ENCODE measurements around the gene NOC2L.
A peak's percentile ranks its signal among the peaks of the same experiment; 100 is the strongest.
"Not testable (repeated sequence)": the region's sequence is repeated elsewhere in the genome, so short reads cannot be mapped to it uniquely, and the experiment has no call there.

NOC2L gene

GRCh38 chr1:946811-947210 lies 12.2 kb downstream of the NOC2L start:
- intact Hi-C loops (cut with DNase I); DNase-seq: not testable (repeated sequence)

DNA sequence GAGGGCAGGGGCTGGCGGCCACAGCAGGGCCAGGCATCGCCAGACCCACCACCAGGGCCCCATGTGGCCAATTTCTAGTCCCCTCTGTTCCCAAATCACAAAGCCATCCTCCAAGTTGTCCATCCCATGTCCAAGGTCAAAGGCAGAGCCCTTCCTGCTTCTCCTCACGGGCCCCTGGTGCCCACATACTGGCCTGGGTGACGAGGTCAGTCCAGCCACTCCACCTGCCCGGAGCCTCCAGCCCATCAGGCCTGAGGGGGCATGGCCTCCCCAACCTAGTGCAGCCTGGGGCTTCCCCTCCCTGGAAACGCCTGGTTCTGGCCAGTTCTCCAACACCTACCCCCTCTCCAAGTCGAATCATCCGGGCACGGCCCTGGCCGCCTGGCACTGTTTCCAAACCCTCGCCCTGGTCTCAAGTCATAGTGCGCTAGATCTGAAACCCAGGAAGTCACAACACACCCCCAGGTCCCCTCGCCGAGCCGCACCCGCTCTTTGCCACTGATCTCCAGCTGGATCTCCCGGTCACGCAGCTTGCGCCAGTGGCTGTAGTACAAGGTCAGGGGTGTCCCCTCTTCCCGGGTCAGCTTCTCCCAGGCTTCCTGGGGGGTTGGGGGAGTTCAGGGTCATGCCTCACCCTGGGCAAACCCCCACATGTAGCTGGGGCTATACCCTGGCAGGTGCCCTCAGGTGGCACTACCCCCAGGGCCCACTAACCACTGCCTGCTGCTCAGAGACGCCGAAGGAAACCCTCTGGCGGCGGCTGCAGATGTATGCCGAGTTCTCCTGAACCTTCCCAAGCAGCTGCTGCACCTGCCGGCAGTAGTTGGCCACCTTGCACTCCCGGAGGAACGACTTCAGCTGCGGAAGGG lies 13.1 kb downstream of the NOC2L start:
- DNase-seq: no peak
- intact Hi-C loops (cut with DNase I): no loop called here

DNA sequence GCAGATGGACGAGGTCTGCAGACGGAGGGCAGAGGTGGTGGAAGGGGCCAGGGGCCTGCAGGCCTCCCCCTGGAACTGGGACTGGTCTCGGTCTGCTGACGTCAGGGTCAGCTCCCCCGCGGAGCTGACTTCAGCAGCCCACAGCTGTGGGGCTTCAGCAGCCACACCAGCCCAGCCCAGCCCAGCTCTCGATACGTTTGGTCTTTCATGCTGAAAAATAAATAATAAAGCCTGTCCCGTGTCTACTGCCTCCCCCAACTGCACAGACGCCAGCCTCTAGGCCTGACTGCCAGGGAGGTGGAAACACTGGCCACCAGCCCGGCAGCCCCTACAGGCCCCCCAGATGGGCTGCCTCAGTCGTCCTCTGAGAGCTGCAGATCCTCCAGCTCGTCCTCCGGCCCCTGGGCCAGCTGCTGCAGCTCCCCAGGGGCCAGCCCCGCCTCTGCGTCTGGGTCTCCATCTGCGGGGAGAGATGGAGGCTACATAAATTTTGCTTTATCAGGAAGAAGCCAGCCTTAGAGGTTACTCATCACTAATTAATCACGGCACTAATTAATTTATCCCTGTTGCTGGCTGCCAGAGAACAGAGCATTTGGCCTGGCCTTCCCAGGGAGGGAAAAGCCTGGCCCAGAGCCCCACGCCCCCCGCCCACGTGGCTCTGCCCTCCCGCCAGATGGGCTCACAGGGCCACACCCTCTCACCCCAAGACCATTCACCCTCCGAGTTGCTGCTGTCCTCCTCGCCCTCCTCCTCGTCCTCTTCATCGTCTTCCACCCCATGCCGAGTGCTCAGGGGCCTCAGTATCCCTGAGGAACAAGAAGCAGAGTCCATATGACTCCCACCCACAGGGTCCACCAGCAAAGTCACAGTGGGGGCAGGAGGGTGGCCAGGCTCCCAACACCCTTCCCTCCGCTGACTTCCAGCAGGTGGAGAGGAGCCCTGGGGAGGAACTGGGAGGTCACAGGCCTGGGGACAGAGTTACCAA lies 14.4 kb downstream of the NOC2L start:
- DNase-seq: no peak
- intact Hi-C loops (cut with DNase I): no loop called here

DNA sequence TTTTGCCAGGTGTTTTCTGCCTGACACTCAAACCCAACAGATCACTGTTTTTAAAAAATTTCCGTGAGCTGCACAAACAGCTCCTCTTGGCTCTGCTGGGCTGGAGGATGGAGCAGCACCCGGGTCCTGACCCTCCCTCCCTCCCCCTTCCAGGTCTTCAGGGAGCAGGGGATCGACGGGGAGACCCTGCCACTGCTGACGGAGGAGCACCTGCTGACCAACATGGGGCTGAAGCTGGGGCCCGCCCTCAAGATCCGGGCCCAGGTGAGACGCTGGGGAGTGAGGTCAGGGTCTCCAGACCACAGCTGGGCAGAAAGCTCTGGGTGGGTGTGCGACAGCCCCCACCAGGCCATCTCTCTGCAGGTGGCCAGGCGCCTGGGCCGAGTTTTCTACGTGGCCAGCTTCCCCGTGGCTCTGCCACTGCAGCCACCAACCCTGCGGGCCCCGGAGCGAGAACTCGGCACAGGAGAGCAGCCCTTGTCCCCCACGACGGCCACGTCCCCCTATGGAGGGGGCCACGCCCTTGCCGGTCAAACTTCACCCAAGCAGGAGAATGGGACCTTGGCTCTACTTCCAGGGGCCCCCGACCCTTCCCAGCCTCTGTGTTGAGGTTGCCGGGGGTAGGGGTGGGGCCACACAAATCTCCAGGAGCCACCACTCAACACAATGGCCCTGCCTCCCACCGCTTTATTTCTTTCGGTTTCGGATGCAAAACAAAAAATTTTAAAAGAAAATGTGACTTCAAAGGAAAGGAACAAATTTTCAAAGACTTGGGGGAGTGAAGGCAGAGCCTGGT lies 15.3 kb downstream of the NOC2L start:
- intact Hi-C loops (cut with DNase I): no loop called here

DNA sequence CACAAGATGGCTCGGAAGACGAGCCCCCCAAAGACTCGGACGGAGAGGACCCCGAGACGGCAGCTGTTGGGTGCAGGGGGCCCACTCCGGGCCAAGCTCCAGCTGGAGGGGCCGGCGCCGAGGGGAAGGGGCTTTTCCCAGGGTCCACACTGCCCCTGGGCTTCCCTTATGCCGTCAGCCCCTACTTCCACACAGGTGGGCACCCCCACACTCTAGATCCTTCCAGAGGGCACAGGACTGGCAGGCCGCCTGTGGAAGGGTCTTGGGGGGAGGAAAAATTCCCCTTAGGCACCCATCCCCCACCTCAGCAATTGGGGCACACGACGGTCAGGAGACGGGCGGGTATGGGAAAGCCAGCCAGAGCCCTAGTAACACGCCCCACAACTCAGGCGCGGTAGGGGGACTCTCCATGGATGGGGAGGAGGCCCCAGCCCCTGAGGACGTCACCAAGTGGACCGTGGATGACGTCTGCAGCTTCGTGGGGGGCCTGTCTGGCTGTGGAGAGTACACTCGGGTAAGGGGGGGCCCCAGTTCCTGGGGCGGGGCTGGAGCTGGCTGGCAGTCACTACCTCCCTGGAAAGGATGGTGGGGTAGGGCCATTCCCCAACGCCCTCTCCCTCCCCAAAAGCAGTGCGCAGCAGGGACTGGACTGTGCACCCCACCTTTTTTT lies 16.1 kb downstream of the NOC2L start:
- intact Hi-C loops (cut with DNase I): no loop called here
- DNase-seq: no peak

More for the DNA sequence above, 15.3 kb downstream of the NOC2L start:
- no peak for DNase-seq

GRCh38 chr1:942411-942821 lies 16.6 kb downstream of the NOC2L start:
- intact Hi-C loops (cut with DNase I): no loop called here
- DNase-seq: no peak

DNA sequence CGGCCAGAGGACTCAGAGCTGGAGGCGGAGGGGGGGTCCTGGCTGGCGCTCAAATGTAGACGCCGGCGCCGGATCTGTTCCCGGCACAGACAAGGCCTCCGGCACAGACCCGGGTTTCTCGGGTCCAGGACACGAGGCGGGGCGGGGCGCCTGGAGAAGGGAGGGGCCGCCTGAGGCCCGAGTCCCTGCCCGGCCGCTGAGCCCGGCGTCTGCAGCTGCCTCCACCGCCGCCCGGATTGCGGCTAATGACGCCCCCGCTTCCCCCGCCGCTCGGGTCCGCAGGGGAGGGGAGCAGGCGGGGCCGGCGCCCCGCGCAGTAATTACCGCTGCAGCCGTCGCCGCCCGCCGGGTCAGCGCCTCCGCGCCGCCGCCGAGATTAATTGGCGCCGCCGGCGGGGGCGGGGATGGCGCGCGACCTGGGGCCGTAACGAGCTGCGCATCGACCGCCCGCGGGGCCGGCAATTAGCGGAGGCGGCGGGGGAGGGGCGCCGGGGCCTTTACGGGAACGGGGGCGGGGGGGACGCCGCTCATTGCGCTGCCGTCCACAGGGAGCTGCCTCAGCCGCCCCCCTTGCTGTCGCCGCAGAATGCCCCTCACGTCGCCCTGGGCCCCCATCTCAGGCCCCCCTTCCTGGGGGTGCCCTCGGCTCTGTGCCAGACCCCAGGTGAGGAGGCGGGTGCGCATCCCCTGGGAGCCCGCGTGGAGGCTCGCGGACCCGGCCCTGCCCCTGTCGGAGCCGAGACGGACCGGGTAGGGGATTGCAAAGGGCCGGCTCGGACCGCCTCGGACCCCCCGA lies 17.3 kb downstream of the NOC2L start:
- intact Hi-C loops (cut with DNase I): no loop called here
- DNase-seq: peak in 1 of 10 donors; percentile 39

DNA sequence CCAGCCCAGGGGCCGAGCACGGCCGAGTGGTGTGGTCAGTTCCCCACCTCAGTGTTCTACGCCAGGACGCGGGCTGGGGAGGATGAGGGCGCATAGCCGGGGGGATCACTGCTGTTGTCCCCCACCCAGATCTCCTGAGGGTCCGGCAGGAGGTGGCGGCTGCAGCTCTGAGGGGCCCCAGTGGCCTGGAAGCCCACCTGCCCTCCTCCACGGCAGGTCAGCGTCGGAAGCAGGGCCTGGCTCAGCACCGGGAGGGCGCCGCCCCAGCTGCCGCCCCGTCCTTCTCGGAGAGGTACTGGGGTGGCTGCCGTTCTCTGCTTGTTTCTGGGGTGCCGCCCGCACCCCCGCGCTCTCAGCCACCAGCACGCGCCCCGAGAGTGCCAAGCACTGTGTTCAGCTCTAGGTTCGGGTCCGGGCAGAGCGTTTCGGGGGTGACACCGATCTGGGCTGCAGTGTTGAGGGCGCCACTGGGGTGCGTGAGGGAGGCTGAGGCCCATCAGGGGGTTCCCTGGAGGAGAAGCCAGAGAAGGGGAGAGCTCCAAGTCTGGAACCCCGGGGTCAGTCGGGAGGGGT lies 18.0 kb downstream of the NOC2L start:
- DNase-seq: no peak
- intact Hi-C loops (cut with DNase I): no loop called here

GRCh38 chr1:940107-941014 lies 18.7 kb downstream of the NOC2L start:
- intact Hi-C loops (cut with DNase I): no loop called here
- peak in 1 of 10 donors; percentile 58 for DNase-seq

DNA sequence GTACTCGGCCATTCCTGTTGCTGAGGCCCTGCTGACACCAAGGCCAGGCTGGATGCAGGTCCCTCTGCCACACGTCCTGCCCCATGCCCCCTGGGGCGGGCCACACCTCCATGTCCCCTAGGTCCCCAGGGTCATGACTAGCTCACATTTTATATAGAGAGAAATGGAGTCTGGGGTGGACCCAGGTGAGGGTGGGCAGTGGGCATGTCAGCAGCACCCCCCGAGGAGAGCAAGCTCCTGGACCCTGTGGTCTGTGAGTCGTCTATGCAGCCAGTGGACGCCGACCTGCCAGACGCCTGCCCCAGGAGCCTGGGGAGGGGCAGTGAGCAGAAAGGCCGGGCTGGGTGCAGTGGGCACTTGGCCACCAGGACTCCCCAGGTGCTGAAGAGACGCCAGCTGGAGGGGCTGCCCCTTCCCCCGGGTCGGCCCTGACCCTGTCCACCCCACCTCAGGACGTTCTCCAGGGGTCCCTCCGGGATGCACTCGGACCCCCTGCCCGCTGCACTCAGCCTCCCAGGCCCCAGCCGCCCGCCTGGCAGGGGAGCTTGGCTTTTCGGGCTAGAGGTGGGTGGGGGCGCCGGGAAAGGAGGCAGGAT lies 19.4 kb downstream of the NOC2L start:
- intact Hi-C loops (cut with DNase I): no loop called here
- DNase-seq: no peak

DNA sequence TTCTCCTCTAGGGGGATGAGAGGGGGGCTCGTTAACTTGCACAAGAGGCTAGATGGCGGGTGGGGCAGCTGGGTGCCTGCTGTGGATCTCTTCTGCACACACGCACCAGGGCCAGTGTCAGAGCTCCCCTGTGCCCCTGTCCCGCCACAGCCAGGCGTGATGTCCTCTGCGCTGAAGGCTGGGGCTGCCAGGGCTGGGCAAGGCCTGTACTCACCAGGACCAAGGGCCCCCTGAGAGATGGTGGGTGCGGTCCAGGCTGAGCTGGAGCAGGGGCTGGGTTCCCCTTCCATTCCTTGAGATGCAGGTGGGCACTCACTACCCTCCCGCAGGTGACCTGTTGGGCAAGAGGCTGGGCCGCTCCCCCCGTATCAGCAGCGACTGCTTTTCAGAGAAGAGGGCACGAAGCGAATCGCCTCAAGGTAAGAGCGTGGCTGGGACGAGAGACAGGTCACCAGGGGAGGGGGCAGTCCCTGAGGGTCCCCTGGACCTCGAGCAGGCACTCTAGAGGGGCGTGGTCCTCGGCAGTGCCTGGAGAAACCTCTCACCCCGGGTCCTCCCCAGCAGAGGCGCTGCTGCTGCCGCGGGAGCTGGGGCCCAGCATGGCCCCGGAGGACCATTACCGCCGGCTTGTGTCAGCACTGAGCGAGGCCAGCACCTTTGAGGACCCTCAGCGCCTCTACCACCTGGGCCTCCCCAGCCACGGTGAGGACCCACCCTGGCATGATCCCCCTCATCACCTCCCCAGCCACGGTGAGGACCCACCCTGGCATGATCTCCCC lies 20.2 kb downstream of the NOC2L start:
- no peak for DNase-seq
- intact Hi-C loops (cut with DNase I): no loop called here

DNA sequence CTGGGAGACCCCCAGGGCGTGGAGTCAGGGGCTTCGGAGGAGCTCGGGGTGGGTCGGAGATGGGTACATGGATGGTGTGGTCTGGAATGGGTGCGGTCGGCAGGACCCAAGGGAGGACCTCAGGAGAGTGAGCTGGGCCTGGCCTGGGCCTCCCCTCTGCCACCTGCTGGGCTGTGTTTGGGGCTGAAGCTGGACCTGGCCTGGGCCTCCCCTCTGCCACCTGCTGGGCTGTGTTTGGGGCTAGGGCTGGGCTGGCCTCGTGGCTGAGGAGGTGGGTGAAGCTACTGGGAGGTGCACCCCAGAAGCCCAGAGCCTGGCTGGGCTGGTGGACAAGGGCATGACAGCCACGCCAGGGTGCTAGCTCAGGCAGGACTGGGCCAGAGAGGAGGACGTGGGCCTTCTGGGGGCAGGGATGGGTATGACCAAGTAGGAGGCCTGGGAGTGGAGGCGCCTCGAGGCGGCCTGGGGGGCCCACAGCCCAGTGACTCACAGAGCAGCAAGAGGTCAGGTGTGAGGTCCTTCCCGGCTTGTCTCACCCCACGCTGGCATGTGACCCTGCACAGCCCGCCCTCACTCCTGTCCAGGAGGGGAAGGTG lies 20.9 kb downstream of the NOC2L start:
- intact Hi-C loops (cut with DNase I): no loop called here
- no peak for DNase-seq

GRCh38 chr1:937521-937920 lies 21.5 kb downstream of the NOC2L start:
- intact Hi-C loops (cut with DNase I): no loop called here
- DNase-seq: no peak

DNA sequence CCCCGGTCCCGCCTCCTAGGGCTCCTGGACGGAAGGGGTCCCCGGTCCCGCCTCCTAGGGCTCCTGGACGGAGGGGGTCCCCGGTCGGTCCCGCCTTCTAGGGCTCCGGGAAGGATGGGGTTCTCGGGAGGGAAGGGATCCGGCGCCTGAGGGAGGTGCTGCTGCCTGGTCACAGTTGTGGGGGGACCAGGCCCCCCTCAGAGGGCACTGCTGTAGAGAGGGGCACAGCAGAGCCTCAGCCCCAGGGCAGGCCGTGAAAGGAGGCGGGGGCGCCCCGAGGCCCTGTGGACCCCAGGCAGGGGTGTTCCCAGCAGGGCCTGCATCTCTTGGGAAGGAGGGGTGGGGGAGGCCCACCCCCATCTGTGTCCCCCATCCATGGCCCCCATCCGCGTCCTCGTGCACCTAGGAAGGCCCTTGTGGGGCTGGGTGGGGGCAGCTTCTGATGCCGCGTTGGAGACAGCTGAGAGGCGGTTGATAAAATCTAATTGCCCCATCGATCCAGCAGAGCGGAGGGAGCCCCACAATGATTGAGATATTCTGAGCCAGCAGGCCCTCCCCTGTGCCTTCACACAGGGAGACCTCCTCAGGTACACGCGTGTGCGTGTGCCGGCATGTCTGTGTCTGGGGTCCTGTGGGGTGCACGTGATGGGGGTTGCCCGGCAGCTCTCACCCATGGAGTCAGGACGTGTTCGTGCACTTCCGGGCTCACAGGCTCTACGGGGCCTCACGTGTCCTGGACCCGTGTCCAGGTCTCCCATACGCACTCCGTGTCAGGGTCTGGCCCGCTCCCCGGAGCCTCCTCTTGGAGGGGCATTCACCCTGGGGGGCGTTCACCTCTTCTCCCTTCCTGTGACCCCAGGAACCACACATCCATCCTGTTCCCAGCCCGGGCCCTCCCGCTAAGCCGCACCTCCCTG lies 22.4 kb downstream of the NOC2L start:
- intact Hi-C loops (cut with DNase I): no loop called here
- no peak for DNase-seq

DNA sequence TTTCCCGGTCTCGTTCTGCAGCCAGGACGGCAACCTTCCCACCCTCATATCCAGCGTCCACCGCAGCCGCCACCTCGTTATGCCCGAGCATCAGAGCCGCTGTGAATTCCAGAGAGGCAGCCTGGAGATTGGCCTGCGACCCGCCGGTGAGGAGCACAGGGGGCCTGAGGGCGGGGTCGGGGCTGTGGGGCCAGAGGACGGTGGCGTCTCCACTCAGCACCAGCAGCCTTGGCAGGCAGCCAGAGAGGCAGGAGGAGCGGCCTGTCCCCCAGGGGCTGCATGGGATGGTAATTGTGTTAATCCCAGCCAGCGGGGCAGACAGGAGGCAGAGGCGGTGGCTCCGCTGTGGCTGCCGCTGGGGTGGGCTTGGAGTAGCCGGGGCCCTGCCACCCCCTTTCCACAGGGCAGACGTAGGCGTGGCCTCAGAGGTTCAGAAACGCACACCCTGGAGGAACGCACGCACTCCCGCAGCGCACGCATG lies 23.3 kb downstream of the NOC2L start:
- no peak for DNase-seq
- intact Hi-C loops (cut with DNase I): no loop called here

Data from posterior cingulate gyrus (tissue), 11 donors.